Hepatocyte (in vitro differentiated cells): ENCODE data around the gene BEND6. TPM values are rescaled to one million over a fixed set of nuclear protein-coding genes. Genes with fewer than 3 reads are reported as not detected.

Experiments
- polyA plus RNA-seq: library from polyadenylated mRNA; unstranded; fragments of >200 nt; fragmentation: Nextera tagmentation; extraction: Ambion mirVana; gene quantifications from 2 replicates; pipeline ENCODE4 v1.2.1, GENCODE V29; 2016
- small RNA-seq: library from RNA; depleted of rRNA; stranded (forward); fragments of <200 nt; gene quantifications from one replicate; pipeline ENCODE3, GENCODE V24; 2014
- total RNA-seq: library from RNA; depleted of rRNA; stranded (reverse); fragments of >200 nt; gene quantifications from 2 replicates; pipeline ENCODE4 v1.2.3, GENCODE V29; 2014

Gene BEND6
- total and polyA plus RNA-seq, 2 experiments from 2014 or later = 1.2 to 2.0 TPM

Small RNA genes lying within 50 kb of the gene (small RNA-seq; reads per million reads assigned to genes)
- gene FTH1P15 (not detected), gene RNU6-626P (not detected)

Other genes starting within 250 kb of the BEND6 start
- gene KIAA1586, start 91.6 kb downstream of the BEND6 start, total RNA-seq = 17.9 and 18.6 TPM in 2 replicates
- 11.5 and 11.9 TPM in 2 replicates for gene KIAA1586, start 91.6 kb downstream of the BEND6 start, polyA plus RNA-seq
- 53.1 and 63.4 TPM in 2 replicates for gene ZNF451, start 135.1 kb downstream of the BEND6 start, total RNA-seq
- gene ZNF451, start 135.1 kb downstream of the BEND6 start, polyA plus RNA-seq = 12.1 and 15.8 TPM in 2 replicates
- 10.2 and 10.5 TPM in 2 replicates for gene BAG2, start 217.2 kb downstream of the BEND6 start, total RNA-seq
- gene BAG2, start 217.2 kb downstream of the BEND6 start, polyA plus RNA-seq = 8.7 and 9.0 TPM in 2 replicates